GM18909 (cell line): Measurements from ENCODE around the gene FTCD.
"Not testable (repeated sequence)": the region's sequence is repeated elsewhere in the genome, so short reads cannot be mapped to it uniquely, and the experiment has no call there.

Experiments
- ATAC-seq: cut with Tn5 transposase; IDR thresholded peaks from one replicate; pipeline ENCODE4 v1.9.1; 2021; ENCODE audit warnings: mild to moderate bottlenecking; ENCODE audit not compliant: unreplicated experiment, poor library complexity

Gene FTCD

DNA sequence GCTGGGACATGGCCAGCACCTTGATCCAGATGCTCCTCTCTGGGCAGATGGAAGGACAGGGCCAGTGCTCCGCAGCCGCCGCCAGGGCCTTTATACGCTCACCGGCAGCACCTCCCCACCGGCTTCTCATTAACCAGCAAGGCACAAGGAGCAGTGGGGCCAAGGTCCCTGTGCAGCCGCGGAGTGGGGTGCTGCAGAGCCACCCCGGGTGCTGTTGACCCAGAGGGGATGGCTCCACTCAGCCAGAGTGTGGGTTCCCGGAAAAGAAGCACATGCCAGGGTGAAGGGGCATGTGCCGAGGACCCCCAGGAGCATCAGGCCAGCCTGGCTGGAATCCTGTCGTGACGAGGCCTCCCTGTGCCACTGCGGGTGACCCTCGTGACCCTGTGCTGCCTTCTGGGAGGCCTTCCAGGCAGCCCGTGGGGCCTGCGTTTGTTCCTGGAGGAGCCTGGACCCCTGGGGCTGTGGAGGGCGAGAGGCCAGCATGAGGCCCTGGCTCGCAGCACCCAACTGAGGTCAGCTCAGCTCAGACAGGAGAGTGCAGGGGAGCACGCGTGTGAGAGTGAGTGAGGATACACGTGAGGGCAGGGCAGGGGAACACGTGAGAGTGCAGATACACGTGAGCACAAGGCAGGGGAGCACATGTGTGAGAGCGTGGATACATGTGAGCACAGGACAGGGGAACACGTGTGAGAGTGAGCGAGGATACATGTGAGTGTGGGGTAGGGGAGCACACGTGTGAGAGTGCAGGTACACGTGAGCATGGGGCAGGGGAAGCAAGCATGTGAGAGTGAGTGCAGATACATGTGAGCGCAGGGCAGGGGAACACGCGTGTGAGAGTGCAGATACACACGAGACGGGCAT is at the start of gene FTCD:
Gene FTCD, minus strand, starts transcription at position 66 of the 864 bp plus-strand sequence. Its CDS starts 56 bp downstream, at position 10.
- ATAC-seq, result no peak

DNA sequence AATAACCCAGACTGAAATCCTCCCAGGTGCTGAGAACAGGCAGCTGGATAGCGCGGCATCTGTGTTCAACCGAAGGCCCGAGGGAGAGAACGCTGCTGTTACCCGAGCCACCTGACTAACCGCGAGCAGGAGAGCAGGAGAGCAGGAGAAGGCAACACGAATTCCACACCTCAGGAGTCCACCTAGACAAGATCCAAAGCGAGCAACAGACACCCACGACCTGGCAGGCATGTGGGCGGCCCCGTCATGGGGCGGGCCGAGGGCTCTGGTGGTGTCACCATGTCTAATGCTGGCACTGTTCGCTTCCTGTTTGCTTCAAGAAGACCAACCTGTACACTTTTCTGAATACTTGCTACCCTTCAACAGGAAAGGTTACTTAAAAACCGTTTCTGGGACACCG is 49.8 kb upstream of the FTCD start:
- no peak for ATAC-seq

DNA sequence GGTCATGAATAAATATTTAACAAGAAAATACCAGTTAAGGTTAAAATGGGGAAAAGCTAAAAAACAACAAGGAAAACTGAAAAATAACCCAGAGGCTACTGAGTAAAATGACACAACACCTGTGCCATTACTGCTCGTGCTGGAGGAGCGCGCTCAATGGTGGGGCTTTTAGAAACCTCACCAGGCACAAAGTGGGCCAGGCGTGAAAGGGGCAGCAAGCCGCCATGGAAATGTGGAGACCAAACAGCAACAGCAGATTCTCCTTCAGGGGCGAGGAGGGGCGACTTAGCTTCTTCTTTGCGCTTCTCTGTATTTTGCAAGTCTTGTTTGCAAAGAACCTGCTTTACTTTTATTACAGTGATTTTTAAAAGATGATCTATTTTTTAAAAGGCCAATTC is 47.8 kb upstream of the FTCD start:
- ATAC-seq, result no peak

DNA sequence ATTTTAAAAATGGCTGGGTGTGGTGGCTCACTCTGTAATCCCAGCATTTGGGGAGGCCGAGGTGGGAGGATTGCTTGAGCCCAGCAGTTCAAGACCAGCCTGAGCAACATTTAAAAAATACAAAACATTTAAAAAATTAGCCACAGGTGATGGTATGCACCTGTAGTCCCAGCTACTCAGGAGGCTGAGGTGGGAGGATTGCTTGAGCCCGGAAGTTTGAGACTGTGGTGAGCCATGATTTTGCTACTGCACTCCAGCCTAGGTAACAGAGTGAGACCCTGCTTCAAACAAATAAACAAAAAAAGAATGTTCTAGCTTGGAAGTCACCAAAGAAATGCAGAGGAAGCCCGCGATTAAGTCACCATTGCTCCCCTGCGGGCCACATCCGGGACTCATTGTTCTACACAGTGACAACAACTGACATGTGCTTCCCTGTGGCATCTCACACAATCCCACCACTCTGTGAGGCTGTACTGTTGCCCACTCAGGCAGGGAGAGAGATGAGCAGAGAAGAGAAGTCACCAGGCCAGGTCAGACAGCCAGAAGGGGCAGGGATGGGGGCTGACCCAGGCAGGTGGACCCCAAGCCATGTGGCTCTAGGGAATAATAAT is 47.3 kb upstream of the FTCD start:
- ATAC-seq, result no peak

GRCh38 chr21:46200877-46201803 is 45.8 kb upstream of the FTCD start:
- not testable (repeated sequence) for ATAC-seq

GRCh38 chr21:46199436-46200373 is 44.3 kb upstream of the FTCD start:
- no peak for ATAC-seq

DNA sequence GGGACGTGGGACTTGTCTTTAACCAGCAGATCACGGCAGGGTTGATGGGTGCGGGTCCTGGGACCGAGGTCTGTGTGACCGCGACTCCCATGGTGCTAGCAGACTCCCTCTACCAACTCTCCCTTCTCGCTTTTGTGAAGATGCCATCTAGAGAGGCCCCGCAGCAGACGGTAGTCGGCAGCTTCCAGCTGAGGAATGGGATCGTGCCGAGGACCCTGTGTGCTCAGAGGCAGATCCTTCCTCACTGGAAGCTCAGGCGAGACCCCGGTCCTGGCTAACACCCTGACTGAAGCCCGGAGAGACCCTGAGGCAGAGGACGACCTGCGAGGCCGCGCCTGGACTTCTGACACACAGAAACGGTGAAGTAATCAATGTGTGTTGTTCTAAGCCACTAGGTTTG is 41.4 kb upstream of the FTCD start:
- no peak for ATAC-seq

DNA sequence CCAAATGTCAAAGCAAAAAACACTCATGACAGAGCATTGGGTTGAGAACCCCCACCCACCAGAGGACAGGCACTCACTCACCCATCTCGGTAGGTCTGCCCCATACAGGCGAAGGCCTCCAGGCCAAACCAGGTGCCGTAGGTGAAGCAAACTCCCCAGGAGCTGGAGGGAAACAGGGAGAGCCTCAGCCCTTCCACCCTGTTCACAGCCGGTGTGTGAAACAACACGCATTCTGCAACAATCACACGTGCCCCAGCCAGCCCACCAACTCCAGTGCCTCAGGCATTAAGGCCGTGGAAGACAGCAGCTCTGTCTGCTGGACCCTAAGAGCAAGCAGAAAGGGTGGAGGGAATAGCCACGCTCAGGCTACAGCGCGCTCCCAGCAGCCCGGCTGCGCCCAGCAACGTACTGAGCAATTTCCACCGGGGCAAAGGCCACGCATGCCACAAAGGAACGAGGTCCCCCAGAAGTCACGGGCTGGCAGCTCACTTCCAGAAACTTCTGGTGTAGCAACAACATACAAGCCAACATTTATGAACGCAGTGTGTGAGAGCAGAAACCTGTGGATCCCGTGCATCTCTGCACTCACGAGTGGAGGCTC is 40.3 kb upstream of the FTCD start:
- no peak for ATAC-seq

- no peak for ATAC-seq
Observed at GRCh38 chr21:46194374-46195334, 39.3 kb upstream of the FTCD start.

DNA sequence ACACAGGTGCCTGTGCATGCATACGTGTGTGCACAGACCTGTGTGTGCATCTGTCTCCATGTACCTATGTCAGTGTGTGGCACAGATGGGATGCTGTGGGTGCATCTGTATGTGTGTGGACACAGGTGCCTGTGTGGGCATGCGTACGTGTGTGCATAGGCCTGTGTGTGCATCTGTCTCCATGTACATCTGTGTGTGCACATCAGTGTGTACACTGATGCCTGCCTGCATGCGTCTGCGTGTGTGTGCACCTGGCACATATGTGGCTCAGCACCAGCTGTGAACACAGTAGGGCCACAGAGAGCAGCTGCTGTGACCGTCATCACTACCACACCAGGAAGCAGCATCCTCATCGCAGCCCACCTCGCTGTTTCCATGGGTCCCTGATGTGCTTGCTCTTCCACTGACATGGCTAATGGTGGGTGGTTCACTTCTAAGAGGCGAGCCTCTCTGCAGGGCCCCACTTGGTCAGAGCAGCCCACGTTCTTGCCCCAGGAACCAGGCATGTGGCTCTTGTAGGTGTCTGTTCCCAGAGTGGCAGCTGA is 38.5 kb upstream of the FTCD start:
- ATAC-seq, result no peak

- no peak for ATAC-seq
Observed at GRCh38 chr21:46191686-46192575, 36.6 kb upstream of the FTCD start.

GRCh38 chr21:46191257-46191685 is 35.9 kb upstream of the FTCD start:
- no peak for ATAC-seq

- no peak for ATAC-seq
Observed at GRCh38 chr21:46190491-46191131, 35.2 kb upstream of the FTCD start.

DNA sequence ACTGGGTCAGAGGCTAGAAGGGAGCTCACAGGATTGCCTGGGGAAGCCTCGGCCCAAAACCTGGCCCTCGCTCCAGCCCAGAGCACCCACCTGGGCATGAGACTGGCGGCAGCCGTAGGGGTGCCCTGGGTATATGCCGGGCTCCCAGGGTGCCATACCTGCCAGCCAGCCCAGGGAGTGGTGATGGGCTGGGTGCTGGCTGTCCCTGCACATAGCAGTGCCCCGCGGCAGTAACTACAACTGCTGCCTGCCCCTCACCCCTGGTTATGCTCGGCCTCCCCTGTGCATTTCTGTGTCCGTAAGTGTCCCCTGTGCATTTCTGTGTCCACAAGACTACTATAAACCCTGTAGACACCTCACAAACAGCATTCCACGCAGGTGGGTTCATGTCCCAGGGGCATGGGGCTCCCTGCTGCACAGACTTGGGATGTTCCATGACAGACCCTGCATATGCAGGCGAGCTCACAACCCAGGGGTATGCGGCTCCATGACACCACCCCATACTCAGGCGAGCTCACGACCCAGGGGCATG is 34.6 kb upstream of the FTCD start:
- no peak for ATAC-seq

DNA sequence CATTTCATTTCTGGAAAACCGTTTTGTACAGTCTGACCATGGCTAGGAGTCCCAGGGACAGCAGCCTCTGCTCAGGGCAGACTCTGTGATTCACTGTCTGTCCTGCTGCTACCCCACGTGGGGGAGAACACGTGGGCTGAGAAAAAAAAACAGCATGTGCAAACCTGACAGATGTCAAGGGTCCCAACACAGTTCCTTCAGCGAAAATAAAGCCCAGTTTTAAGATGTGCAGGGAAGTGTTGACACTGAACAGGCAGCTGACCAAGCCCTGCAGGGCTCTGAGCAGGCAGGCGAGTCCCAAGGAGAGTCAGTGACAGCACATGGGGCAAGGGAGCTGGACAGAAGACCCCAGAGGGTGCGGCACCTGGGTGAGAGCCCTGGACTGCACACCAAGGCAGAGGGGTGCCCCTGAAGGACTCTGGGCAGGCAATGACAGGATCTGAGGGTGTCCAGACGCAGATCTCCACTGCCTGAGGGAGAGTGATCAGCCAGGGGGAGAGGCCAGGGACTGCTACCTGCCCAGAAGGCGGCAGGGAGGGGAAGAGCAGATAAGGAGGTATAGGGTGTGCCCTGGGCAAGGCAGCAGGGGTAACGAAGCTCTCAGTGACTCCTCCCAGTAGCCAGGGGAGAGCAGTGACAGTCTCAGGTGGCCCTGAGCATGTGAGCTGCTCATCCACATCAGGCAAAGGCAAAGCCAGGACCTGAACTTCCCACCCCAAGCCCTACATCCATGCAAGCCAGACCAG is 34.0 kb upstream of the FTCD start:
- no peak for ATAC-seq
